ENCODE measurements around the gene EIF3D.
A peak's percentile ranks its signal among the peaks of the same experiment; 100 is the strongest.

Gene EIF3D

GRCh38 chr22:36506637-36507517 is 22.1 kb downstream of the EIF3D start, which contains the start of gene FOXRED2:
Gene FOXRED2, minus strand, starts transcription at chr22:36507040. Its CDS starts 618 bp downstream, at chr22:36506422.
- peak; percentile 94 for DNase-seq

- no peak for DNase-seq
Measured at GRCh38 chr22:36505998-36506635, 22.8 kb downstream of the EIF3D start.

- DNase-seq: no peak
Measured at GRCh38 chr22:36497910-36498665, 30.9 kb downstream of the EIF3D start.

GRCh38 chr22:36493690-36494110 is 35.3 kb downstream of the EIF3D start:
- DNase-seq: no peak

GRCh38 chr22:36492109-36492508 is 36.9 kb downstream of the EIF3D start:
- no peak for DNase-seq

GRCh38 chr22:36491155-36491554 is 37.8 kb downstream of the EIF3D start:
- no peak for DNase-seq

- DNase-seq: no peak
Measured at GRCh38 chr22:36486619-36487384, 42.2 kb downstream of the EIF3D start.

GRCh38 chr22:36481393-36482168 is 47.4 kb downstream of the EIF3D start, which contains the start of gene TXN2:
Gene TXN2, minus strand, starts transcription at chr22:36481640. Its CDS starts 803 bp downstream, at chr22:36480837.
- peak; percentile 99 for DNase-seq

- no peak for DNase-seq
Measured at GRCh38 chr22:36480941-36481392, 48.0 kb downstream of the EIF3D start.

- DNase-seq: no peak
Measured at GRCh38 chr22:36478966-36479365, 50.0 kb downstream of the EIF3D start.

- DNase-seq: no peak
Measured at GRCh38 chr22:36475341-36475740, 53.6 kb downstream of the EIF3D start.

- no peak for DNase-seq
Measured at GRCh38 chr22:36472689-36473088, 56.3 kb downstream of the EIF3D start.

- no peak for DNase-seq
Measured at GRCh38 chr22:36471341-36471821, 57.6 kb downstream of the EIF3D start.

- DNase-seq: no peak
Measured at GRCh38 chr22:36470994-36471331, 58.0 kb downstream of the EIF3D start.

- DNase-seq: peak; percentile 89
Measured at GRCh38 chr22:36470162-36470993, 58.6 kb downstream of the EIF3D start.

- DNase-seq: no peak
Measured at GRCh38 chr22:36469094-36469710, 59.8 kb downstream of the EIF3D start.

- peak; percentile 57 for DNase-seq
Measured at GRCh38 chr22:36467946-36468345, 61.0 kb downstream of the EIF3D start.

GRCh38 chr22:36467042-36467810 is 61.7 kb downstream of the EIF3D start:
- DNase-seq: peak; percentile 62

- DNase-seq: no peak
Measured at GRCh38 chr22:36466258-36466657, 62.7 kb downstream of the EIF3D start.

Measured in right forelimb (tissue), 1 donor.